Measurements from ENCODE around the gene KIF21B.

The KIF21B gene

GRCh38 chr1:201022493-201022819 lies 1.1 kb downstream of the KIF21B start:
- no peak for DNase-seq (ENCODE audit: low read depth)
- H3K4me3 ChIP-seq (ENCODE audit: control insufficient read depth, low read depth, low read length), result no peak overlapping the region
- no peak for TF ChIP-seq CTCF (conservative IDR thresholded peaks at IDR 0.05; ENCODE audit: control insufficient read depth, insufficient read depth, low read depth, low read length)

DNA sequence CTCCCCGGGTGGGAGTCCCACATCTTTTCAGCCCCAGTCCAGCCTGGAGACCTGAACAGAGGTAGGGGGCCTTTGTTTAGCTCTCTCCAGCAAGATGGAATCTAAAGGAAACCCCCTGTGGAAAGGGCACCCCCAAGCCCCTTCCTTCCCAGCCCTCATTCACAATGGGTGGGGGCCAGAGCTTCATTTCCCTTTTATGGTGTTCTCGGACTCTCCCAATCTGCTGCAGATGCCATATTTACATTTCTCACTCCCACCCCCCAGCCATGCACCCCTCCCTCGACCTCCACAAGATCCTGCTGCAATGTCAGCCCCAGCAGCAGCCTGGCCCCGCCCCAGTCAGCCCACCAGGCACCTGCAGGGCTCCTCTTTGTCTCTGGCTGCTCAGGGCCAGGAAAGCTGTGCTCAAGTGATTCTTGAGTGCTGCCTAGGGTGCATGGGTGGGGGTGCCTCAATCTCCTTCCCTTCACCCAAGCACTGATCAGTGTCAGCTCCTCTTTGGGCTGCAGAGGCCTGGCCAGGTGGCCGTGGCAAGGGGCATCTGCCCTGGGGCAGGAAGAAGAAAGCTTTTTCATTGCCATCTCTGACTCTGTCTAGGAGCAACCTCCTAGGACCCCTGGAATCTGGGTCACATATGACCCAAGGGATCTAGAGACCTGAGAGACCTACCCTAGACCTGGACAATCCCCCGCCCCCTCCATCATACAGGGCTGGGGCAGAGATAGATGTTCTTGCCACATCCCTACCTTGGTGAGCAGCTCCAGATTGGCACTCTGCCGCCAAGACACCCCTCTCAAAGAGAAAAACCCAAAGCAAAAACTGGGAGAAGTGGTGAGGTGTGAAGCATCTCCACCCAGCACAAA lies 1.7 kb downstream of the KIF21B start:
- no peak for DNase-seq (ENCODE audit: low read depth)
- TF ChIP-seq CTCF (conservative IDR thresholded peaks at IDR 0.05; ENCODE audit: control insufficient read depth, insufficient read depth, low read depth, low read length), result no peak
- H3K4me3 ChIP-seq (ENCODE audit: control insufficient read depth, low read depth, low read length), result no peak overlapping the region

GRCh38 chr1:201020721-201021629 lies 2.5 kb downstream of the KIF21B start:
- no peak overlapping the region for H3K4me3 ChIP-seq (ENCODE audit: control insufficient read depth, low read depth, low read length)
- peak; percentile 30 for TF ChIP-seq CTCF (conservative IDR thresholded peaks at IDR 0.05; ENCODE audit: control insufficient read depth, insufficient read depth, low read depth, low read length)
- DNase-seq (ENCODE audit: low read depth), result no peak

DNA sequence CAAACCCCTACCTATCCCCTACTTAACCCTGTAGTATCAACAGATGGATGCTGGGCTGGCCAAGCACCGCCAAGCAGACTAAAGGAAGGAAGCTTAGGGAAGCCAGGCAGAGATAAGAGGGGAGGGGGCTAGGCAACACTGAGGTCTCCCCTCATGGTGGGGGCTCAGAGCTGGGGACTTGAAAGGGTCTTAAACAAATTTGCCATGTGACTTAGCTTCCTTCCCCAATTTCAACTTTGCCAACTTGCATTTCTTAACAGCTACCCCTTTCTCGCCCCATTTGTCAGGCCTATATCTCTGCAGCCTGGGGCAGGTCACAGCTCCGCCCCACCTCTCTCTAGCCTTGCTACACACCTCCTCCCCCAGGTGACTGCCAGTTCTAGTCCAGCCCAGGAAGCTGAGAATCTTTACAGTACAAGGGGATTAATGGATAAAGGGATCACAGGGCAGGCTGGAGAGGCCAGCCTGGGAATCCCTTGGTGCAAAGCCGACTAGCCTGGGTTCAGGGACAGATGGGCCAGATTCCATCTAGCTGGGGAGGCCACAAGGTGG lies 3.4 kb downstream of the KIF21B start:
- TF ChIP-seq CTCF (conservative IDR thresholded peaks at IDR 0.05; ENCODE audit: control insufficient read depth, insufficient read depth, low read depth, low read length), result no peak
- H3K4me3 ChIP-seq (ENCODE audit: control insufficient read depth, low read depth, low read length), result no peak overlapping the region
- no peak for DNase-seq (ENCODE audit: low read depth)

DNA sequence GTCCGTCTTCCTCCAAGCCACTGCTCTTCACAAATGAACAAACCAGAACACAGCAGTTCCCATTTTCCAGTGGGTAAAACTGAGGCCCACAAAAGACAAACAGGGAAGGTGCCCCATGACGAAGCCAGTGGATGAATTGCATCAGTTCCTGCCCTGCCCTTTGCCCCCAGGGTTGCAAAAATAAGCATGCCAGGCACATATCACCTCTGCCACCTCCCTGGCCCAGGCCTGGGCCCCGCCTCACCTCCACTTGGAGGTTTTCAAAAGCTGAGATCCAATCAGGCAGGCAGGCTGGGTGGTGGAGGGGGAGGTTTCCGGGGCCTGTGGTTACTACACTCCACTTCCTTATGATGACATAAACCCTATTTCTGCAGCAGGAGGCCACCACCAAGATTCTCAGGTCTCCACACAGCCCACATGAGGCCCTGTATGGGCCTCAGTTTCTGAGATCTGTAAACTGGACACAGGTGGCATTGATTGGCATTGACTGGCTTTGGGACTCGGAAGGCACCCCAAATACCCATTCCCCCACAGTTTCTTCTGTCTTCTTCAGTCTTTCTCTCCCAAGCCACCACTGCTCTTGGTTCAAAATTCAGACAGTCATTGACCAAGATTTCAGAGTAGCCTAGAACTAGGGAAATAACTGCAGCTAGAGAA lies 4.1 kb downstream of the KIF21B start:
- DNase-seq (ENCODE audit: low read depth), result peak; percentile 19
- TF ChIP-seq CTCF (conservative IDR thresholded peaks at IDR 0.05; ENCODE audit: control insufficient read depth, insufficient read depth, low read depth, low read length), result no peak
- no peak overlapping the region for H3K4me3 ChIP-seq (ENCODE audit: control insufficient read depth, low read depth, low read length)

DNA sequence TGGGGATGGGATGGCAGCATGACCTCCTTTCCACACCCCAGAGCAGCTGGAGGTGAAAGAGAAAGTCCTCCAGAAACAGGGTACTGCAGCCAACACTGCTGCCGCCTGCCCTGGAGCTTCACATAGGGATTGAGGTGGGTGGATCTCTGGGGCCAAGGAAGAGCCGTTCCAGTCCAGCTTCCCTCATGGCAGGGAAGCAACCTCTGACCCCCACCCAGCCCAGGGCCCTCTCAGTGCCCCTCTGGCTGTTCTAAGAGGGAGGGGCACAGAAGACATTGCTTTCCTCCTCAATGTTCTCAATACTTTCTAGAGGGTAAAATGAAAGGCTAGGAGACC lies 5.7 kb downstream of the KIF21B start:
- TF ChIP-seq CTCF (conservative IDR thresholded peaks at IDR 0.05; ENCODE audit: control insufficient read depth, insufficient read depth, low read depth, low read length), result no peak
- DNase-seq (ENCODE audit: low read depth), result no peak

More for the DNA sequence above, 5.7 kb downstream of the KIF21B start:
- H3K4me3 ChIP-seq (ENCODE audit: control insufficient read depth, low read depth, low read length), result no peak overlapping the region
